ENCODE data around the gene KRT3. TPM values are rescaled to one million over a fixed set of nuclear protein-coding genes. Genes with fewer than 3 reads are reported as not detected.

Gene KRT3
- total and polyA plus RNA-seq, 7 donors, result not detected

- intact Hi-C loops (cut with DNase I), result no loop called here
- peaks cover 0 to 46% (median 7%) of the 10 kb centered on the region in 3 donors for H3K27me3 ChIP-seq (ENCODE audit: insufficient read depth in 3 of 3, low read length in 2 of 3)
- TF ChIP-seq, protein P1, sequence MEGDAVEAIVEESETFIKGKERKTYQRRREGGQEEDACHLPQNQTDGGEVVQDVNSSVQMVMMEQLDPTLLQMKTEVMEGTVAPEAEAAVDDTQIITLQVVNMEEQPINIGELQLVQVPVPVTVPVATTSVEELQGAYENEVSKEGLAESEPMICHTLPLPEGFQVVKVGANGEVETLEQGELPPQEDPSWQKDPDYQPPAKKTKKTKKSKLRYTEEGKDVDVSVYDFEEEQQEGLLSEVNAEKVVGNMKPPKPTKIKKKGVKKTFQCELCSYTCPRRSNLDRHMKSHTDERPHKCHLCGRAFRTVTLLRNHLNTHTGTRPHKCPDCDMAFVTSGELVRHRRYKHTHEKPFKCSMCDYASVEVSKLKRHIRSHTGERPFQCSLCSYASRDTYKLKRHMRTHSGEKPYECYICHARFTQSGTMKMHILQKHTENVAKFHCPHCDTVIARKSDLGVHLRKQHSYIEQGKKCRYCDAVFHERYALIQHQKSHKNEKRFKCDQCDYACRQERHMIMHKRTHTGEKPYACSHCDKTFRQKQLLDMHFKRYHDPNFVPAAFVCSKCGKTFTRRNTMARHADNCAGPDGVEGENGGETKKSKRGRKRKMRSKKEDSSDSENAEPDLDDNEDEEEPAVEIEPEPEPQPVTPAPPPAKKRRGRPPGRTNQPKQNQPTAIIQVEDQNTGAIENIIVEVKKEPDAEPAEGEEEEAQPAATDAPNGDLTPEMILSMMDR (IDR thresholded peaks at IDR 0.05), result no peak
- WGBS, 3 donors, result 85 to 89% (median 88%) methylated on average over 15 of the region's 15 CpGs
- no peak overlapping the region for H3K27ac ChIP-seq
- H3K36me3 ChIP-seq (ENCODE audit: insufficient read depth in 1 of 2, low read depth in 1 of 2), result no peaks in the 10 kb centered on the region
- H3K4me1 ChIP-seq, result no peaks in the 10 kb centered on the region
- DNase-seq (no peak), ATAC-seq (no peak)
- no peaks in the 10 kb centered on the region for H3K9me3 ChIP-seq
- no peak overlapping the region for H3K4me3 ChIP-seq
Observed at GRCh38 chr12:52823761-52824450, 28.0 kb upstream of the KRT3 start.

GRCh38 chr12:52822771-52823510 lies 27.0 kb upstream of the KRT3 start:
- no peak overlapping the region for H3K4me3 ChIP-seq
- TF ChIP-seq, protein P1 (IDR thresholded peaks at IDR 0.05), result no peak
- DNase-seq (no peak), ATAC-seq (no peak)
- no peaks in the 10 kb centered on the region for H3K9me3 ChIP-seq
- H3K27ac ChIP-seq, result no peak overlapping the region
- intact Hi-C loops (cut with DNase I), result no loop called here
- WGBS, 3 donors, result 43 to 54% (median 45%) methylated on average over 16 of the region's 16 CpGs
- H3K36me3 ChIP-seq (ENCODE audit: insufficient read depth in 1 of 2, low read depth in 1 of 2), result no peaks in the 10 kb centered on the region
- no peaks in the 10 kb centered on the region for H3K4me1 ChIP-seq
- H3K27me3 ChIP-seq (ENCODE audit: insufficient read depth in 3 of 3, low read length in 2 of 3), result peaks cover 0 to 53% (median 7%) of the 10 kb centered on the region in 3 donors

DNA sequence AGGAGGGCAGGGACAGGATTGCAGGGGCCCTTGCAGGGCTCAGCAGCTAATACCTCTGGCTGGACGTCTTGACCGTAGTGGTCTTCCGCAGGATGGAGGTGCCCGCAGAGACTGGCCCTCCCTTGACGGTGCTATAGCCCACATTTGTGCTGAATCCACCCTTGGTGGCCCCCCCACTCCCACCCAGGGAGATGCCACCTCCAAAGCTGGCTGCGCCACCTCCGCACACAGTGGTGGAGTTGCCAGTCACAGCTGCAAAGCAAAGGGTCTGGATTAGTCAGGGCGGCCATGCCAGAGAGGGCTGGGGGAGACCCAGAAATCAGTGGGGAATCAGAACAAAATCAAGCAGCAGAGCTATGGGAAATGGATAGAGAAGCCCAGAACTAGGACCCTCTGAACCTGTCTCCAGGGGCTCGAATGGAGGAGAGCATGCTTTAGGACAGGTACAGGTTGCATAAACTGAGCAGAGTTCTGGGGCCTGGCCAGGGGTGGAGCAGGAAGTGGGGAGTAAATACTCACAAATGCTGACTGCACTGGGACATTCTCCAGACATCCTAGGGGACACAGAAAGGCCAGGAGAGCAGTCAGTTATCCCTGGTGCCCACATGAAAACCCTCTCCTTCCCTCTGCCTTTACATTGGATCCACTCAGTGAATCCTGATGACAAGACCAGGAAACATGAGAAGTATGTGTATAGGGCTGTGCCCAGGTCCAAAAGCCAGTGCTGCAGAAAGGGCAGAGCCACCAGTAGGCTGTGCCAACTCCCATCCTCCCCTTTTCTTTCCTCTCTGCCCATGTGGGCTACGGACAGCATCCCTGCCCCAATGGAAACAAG lies 26.1 kb upstream of the KRT3 start:
- no peak for ATAC-seq
- WGBS, 3 donors, result 46 to 57% (median 52%) methylated on average over 10 of the region's 10 CpGs
- TF ChIP-seq, protein P1 (IDR thresholded peaks at IDR 0.05), result no peak
- no peaks in the 10 kb centered on the region for H3K36me3 ChIP-seq (ENCODE audit: insufficient read depth in 1 of 2, low read depth in 1 of 2)
- intact Hi-C loops (cut with DNase I), result no loop called here
- no peak overlapping the region for H3K27ac ChIP-seq
- no peak overlapping the region for H3K4me3 ChIP-seq
- no peaks in the 10 kb centered on the region for H3K9me3 ChIP-seq
- DNase-seq, result no peak
- H3K4me1 ChIP-seq, result no peaks in the 10 kb centered on the region
- peaks cover 0 to 58% (median 9%) of the 10 kb centered on the region in 3 donors for H3K27me3 ChIP-seq (ENCODE audit: insufficient read depth in 3 of 3, low read length in 2 of 3)

GRCh38 chr12:52821071-52821730 lies 25.3 kb upstream of the KRT3 start:
- H3K27me3 ChIP-seq (ENCODE audit: insufficient read depth in 3 of 3, low read length in 2 of 3), result peaks cover 0 to 58% (median 9%) of the 10 kb centered on the region in 3 donors
- no peak overlapping the region for H3K4me3 ChIP-seq
- no peak for DNase-seq

More at GRCh38 chr12:52821071-52821730, 25.3 kb upstream of the KRT3 start:
- ATAC-seq, result no peak
- WGBS, 3 donors, result 79 to 81% (median 81%) methylated on average over 4 of the region's 4 CpGs
- no peaks in the 10 kb centered on the region for H3K36me3 ChIP-seq (ENCODE audit: insufficient read depth in 1 of 2, low read depth in 1 of 2)
- intact Hi-C loops (cut with DNase I), result no loop called here
- no peaks in the 10 kb centered on the region for H3K9me3 ChIP-seq
- H3K27ac ChIP-seq, result no peak overlapping the region
- TF ChIP-seq, protein P1 (IDR thresholded peaks at IDR 0.05), result no peak
- H3K4me1 ChIP-seq, result no peaks in the 10 kb centered on the region

Data from psoas muscle (tissue), 8 donors.